Breast epithelium (tissue), 3 donors: ENCODE measurements around the gene TLE1.

Experiments used
- POLR2A ChIP-seq: fragments of 450-650 bp; IDR thresholded peaks from one replicate; pipeline ENCODE4 v1.6.1; 2016; ENCODE audit warnings: antibody characterized with exemption, mild to moderate bottlenecking, moderate library complexity
- POLR2AphosphoS5 ChIP-seq, 3 donors: sonication (generic); formaldehyde crosslinking; IDR thresholded peaks; one replicate each; pipeline ENCODE4 v1.6.1; 2017; ENCODE audit warnings: antibody characterized with exemption in 3 of 3
- TF ChIP-seq, protein P1 (sequence below), 3 donors: fragments of 450-650 bp; IDR thresholded peaks; one replicate each; pipeline ENCODE4 v1.5.1; 2016 to 2017; ENCODE audit warnings: antibody characterized with exemption in 3 of 3, mild to moderate bottlenecking in 3 of 3, moderate library complexity in 3 of 3

DNA sequence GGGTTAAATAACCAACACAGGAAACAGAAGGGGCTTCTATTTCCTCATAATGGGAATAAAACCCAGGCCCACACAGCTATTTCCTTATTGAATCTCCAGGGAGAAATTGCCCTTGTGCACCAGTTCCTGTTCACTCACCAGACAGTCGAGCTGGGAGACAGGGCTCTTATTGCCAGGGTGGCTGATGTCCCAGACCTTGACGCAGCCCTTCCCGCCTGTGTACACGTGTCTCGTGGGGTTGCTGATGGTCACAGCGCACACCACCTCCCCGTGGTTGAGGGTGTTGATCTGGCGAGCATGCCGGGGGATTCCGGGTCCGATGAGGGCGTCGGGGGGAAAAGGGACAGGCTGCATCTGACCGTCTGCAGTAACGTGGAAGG, 96.5 kb downstream of the TLE1 start:
- no peak for TF ChIP-seq POLR2A
- TF ChIP-seq, protein P1, sequence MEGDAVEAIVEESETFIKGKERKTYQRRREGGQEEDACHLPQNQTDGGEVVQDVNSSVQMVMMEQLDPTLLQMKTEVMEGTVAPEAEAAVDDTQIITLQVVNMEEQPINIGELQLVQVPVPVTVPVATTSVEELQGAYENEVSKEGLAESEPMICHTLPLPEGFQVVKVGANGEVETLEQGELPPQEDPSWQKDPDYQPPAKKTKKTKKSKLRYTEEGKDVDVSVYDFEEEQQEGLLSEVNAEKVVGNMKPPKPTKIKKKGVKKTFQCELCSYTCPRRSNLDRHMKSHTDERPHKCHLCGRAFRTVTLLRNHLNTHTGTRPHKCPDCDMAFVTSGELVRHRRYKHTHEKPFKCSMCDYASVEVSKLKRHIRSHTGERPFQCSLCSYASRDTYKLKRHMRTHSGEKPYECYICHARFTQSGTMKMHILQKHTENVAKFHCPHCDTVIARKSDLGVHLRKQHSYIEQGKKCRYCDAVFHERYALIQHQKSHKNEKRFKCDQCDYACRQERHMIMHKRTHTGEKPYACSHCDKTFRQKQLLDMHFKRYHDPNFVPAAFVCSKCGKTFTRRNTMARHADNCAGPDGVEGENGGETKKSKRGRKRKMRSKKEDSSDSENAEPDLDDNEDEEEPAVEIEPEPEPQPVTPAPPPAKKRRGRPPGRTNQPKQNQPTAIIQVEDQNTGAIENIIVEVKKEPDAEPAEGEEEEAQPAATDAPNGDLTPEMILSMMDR (IDR thresholded peaks at IDR 0.05), result no peak
- TF ChIP-seq POLR2AphosphoS5 (IDR thresholded peaks at IDR 0.05), result no peak
